ENCODE results near the gene TWIST1. TPM values are rescaled to one million over a fixed set of nuclear protein-coding genes. Genes with fewer than 3 reads are reported as not detected.

TWIST1 gene
- total and polyA plus RNA-seq, 11 donors, result 0.38 to 4.6 (median 1.0) TPM

DNA sequence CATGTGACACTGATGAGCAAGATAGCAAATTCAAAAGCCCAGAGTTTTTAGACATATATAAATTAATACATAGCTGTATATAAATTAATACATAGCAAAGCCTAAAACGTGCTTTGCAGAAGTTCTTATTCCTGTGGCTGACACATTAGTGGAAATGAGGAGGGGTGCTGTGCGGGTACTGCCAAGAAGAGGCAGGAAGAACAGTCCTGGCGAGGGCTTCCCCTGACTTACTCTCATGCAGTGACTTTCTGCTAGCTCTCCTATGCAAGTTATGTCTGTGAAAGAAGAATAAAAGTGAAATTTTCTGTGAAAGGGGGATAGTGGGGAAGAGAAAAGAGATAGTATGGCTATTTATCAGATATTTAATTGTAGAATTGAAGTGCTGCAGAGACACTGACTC, 27.6 kb downstream of the TWIST1 start:
- 41 to 54% (median 44%) methylated on average over 3 of the region's 3 CpGs for WGBS, 4 donors
- H3K4me3 ChIP-seq, result no peak overlapping the region

DNA sequence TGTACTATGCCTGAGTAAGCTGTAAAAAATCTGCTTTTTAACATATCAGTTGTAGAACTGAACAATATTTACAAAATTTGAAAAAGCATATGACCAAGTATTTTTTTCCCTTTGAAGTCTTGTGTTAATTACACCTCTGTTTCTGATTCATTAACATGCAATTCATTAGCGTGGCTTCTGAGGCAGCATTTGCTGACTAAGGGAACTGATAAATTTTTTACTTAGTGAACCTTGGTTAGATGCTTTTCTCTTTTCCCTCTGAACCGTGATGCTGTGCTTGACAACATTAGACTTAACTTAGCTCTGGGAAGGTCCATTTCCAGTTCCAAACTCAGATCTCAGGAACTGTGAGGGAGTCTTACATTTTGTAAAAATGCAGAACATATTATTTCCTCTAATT, 28.1 kb downstream of the TWIST1 start:
- peaks cover 0 to 9% (median 0%) of the 10 kb centered on the region in 12 donors for H3K9me3 ChIP-seq
- no peaks in the 10 kb centered on the region for H3K36me3 ChIP-seq
- DNase-seq (no peak), ATAC-seq (no peak)
- no peak for TF ChIP-seq POLR2A (IDR thresholded peaks at IDR 0.05)
- TF ChIP-seq, protein P1, sequence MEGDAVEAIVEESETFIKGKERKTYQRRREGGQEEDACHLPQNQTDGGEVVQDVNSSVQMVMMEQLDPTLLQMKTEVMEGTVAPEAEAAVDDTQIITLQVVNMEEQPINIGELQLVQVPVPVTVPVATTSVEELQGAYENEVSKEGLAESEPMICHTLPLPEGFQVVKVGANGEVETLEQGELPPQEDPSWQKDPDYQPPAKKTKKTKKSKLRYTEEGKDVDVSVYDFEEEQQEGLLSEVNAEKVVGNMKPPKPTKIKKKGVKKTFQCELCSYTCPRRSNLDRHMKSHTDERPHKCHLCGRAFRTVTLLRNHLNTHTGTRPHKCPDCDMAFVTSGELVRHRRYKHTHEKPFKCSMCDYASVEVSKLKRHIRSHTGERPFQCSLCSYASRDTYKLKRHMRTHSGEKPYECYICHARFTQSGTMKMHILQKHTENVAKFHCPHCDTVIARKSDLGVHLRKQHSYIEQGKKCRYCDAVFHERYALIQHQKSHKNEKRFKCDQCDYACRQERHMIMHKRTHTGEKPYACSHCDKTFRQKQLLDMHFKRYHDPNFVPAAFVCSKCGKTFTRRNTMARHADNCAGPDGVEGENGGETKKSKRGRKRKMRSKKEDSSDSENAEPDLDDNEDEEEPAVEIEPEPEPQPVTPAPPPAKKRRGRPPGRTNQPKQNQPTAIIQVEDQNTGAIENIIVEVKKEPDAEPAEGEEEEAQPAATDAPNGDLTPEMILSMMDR (IDR thresholded peaks at IDR 0.05), result no peak
- WGBS, 4 donors, result 67 to 75% (median 70%) methylated on average over 2 of the region's 2 CpGs
- no peaks in the 10 kb centered on the region for H3K4me1 ChIP-seq
- H3K27me3 ChIP-seq, result peaks cover 0 to 4% (median 0%) of the 10 kb centered on the region in 9 donors
- H3K27ac ChIP-seq, result no peak overlapping the region
- intact Hi-C loops (cut with DNase I), result no loop called here
- no peak overlapping the region for H3K4me3 ChIP-seq

More for the DNA sequence above, 27.6 kb downstream of the TWIST1 start:
- no peaks in the 10 kb centered on the region for H3K36me3 ChIP-seq
- TF ChIP-seq POLR2A (IDR thresholded peaks at IDR 0.05), result no peak
- TF ChIP-seq, protein P1 (IDR thresholded peaks at IDR 0.05), result no peak
- intact Hi-C loops (cut with DNase I), result no loop called here
- H3K9me3 ChIP-seq, result peaks cover 0 to 9% (median 0%) of the 10 kb centered on the region in 12 donors
- H3K27me3 ChIP-seq, result peaks cover 0 to 4% (median 0%) of the 10 kb centered on the region in 9 donors
- H3K27ac ChIP-seq, result no peak overlapping the region
- no peaks in the 10 kb centered on the region for H3K4me1 ChIP-seq
- DNase-seq (no peak), ATAC-seq (no peak)

DNA sequence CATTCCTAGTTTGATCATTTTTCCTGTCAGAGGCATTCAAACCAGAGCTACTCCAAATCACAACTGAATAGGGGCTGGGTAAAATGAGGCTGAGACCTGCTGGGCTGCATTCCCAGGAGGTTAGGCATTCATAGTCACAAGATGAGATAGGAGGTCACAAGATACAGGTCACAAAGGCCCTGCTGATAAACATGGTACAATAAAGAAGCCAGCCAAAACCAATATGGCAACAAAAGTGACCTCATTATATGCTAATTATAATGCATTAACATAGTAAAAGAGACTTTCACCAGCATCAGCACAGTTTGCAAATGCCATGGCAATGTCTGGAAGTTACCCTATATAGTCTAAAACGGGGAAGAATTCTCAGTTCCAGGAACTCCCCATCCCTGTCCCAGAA, 37.3 kb downstream of the TWIST1 start:
- WGBS, 4 donors, result 35 to 54% (median 46%) methylated on average over 1 of the region's 1 CpG
- no peaks in the 10 kb centered on the region for H3K27me3 ChIP-seq
- no peak for ATAC-seq
- intact Hi-C loops (cut with DNase I), result no loop called here
- no peak overlapping the region for H3K4me3 ChIP-seq
- peaks cover 0 to 11% (median 0%) of the 10 kb centered on the region in 12 donors for H3K9me3 ChIP-seq
- no peaks in the 10 kb centered on the region for H3K36me3 ChIP-seq
- no peak for DNase-seq
- TF ChIP-seq, protein P1 (IDR thresholded peaks at IDR 0.05), result no peak
- TF ChIP-seq POLR2A (IDR thresholded peaks at IDR 0.05), result no peak
- H3K27ac ChIP-seq, result no peak overlapping the region
- no peaks in the 10 kb centered on the region for H3K4me1 ChIP-seq

DNA sequence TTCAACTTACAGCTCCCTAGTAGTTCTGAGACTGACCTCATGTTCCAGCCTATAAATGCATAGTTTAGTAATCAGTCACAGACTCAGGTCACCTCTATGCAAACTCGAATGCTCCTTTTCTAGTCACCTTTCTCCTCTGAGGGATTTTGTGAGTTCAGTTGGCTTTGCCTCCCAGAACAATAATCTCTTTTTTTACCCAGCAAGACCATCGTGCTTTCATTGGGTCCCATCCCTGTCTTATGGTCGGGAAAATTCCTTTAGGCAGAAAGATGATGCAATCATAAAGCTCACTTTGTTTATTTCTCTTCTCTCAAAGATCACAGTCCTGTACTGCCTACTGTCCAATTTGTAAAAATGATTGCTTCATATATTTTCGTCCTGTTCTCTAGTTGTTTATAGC, 38.4 kb downstream of the TWIST1 start:
- Histone ChIP-seq H3K36me3 (no peaks in the 10 kb centered on the region), H3K4me3 (no peak overlapping the region), H3K27me3 (no peaks in the 10 kb centered on the region), H3K4me1 (no peaks in the 10 kb centered on the region), H3K9me3 (peaks cover 0 to 21% (median 0%) of the 10 kb centered on the region in 12 donors), H3K27ac (no peak overlapping the region)
- intact Hi-C loops (cut with DNase I), result no loop called here
- no peak for DNase-seq
- no peak for TF ChIP-seq POLR2A (IDR thresholded peaks at IDR 0.05)
- TF ChIP-seq, protein P1 (IDR thresholded peaks at IDR 0.05), result no peak
- ATAC-seq, result no peak
- WGBS, 4 donors, result 72 to 77% (median 75%) methylated on average over 4 of the region's 4 CpGs

Data from heart left ventricle (tissue), 16 donors.